ENCODE data around the gene ESF1. TPM values are rescaled to one million over a fixed set of nuclear protein-coding genes. Genes with fewer than 3 reads are reported as not detected.

Gene ESF1
- total and polyA plus RNA-seq, 2 experiments from 2014 or later: 6.8 to 9.3 TPM

DNA sequence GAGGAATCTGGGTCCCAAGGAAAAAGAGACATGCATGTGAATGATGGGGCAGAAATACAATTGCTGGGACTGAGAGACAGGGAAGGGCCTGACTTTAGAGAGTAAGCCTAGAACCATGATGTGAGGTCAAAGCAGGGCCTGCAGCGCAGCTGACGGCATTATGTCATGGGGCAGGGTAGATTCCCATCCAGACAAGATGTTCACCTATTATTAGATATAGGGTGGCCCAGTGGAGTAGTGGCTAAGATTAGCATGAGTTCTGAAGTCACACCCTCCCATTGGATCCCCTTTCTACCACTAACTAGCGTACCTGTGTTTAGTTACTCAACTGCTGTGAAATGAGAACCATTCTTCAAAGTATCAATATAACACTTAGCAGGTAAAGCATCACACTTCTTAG, 39.7 kb upstream of the ESF1 start:
- DNase-seq (ENCODE audit: low spot score): no peak
- H4K20me1 ChIP-seq (ENCODE audit: insufficient read depth, poor library complexity, severe bottlenecking): no peaks in the 10 kb centered on the region
- no peaks in the 10 kb centered on the region for H3K9me3 ChIP-seq (ENCODE audit: low read depth)
- WGBS (ENCODE audit: low lambda C conversion rate, missing lambda C conversion rate): 95% methylated on average over 3 of the region's 3 CpGs
- H3K36me3 ChIP-seq (replicated peaks; ENCODE audit: insufficient read depth, low read depth): no peaks in the 10 kb centered on the region
- H3K79me2 ChIP-seq: no peaks in the 10 kb centered on the region
- H3K27me3 ChIP-seq: no peaks in the 10 kb centered on the region
- H3K4me2 ChIP-seq: no peak overlapping the region
- TF ChIP-seq EZH2 (IDR thresholded peaks at IDR 0.05; ENCODE audit: borderline replicate concordance) (no peak), EZH2phosphoT487 (IDR thresholded peaks at IDR 0.05; ENCODE audit: low read depth, severe bottlenecking, unreplicated experiment) (no peak)
- TF ChIP-seq, protein P1, sequence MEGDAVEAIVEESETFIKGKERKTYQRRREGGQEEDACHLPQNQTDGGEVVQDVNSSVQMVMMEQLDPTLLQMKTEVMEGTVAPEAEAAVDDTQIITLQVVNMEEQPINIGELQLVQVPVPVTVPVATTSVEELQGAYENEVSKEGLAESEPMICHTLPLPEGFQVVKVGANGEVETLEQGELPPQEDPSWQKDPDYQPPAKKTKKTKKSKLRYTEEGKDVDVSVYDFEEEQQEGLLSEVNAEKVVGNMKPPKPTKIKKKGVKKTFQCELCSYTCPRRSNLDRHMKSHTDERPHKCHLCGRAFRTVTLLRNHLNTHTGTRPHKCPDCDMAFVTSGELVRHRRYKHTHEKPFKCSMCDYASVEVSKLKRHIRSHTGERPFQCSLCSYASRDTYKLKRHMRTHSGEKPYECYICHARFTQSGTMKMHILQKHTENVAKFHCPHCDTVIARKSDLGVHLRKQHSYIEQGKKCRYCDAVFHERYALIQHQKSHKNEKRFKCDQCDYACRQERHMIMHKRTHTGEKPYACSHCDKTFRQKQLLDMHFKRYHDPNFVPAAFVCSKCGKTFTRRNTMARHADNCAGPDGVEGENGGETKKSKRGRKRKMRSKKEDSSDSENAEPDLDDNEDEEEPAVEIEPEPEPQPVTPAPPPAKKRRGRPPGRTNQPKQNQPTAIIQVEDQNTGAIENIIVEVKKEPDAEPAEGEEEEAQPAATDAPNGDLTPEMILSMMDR (IDR thresholded peaks at IDR 0.05; ENCODE audit: poor library complexity): no peak
- H2AFZ ChIP-seq: no peak overlapping the region
- H3K4me3 ChIP-seq: no peak overlapping the region
- no peaks in the 10 kb centered on the region for H3K9me2 ChIP-seq (replicated peaks; ENCODE audit: insufficient read depth)
- no peak overlapping the region for H3K27ac ChIP-seq
- H3K4me1 ChIP-seq (ENCODE audit: insufficient read depth): no peaks in the 10 kb centered on the region

DNA sequence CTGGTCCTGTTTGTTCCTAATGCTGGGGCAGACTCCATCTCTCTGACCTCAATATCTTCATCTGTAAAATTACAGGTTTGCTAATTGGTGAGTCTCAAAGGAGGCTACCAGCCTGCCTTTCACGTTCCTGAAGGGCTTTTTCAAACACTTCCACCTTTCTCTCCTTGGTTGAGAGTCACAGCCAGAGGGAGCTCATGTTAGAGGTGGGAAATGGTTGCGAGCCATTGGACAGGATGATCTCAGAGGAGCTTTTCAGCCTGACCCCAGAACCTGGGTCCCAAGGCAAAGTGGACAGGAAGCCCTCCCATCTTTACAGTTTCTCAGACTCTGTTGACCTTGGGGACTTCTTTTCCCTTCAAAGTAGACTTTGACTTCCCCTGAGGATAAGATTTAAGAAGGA, 37.7 kb upstream of the ESF1 start:
- Histone ChIP-seq H3K9me3 (ENCODE audit: low read depth) (no peaks in the 10 kb centered on the region), H3K36me3 (replicated peaks; ENCODE audit: insufficient read depth, low read depth) (no peaks in the 10 kb centered on the region), H3K4me3 (no peak overlapping the region), H3K9me2 (replicated peaks; ENCODE audit: insufficient read depth) (no peaks in the 10 kb centered on the region), H2AFZ (no peak overlapping the region), H3K4me1 (ENCODE audit: insufficient read depth) (no peaks in the 10 kb centered on the region), H4K20me1 (ENCODE audit: insufficient read depth, poor library complexity, severe bottlenecking) (no peaks in the 10 kb centered on the region), H3K79me2 (no peaks in the 10 kb centered on the region), H3K27ac (no peak overlapping the region), H3K27me3 (no peaks in the 10 kb centered on the region), H3K4me2 (no peak overlapping the region)
- 43% methylated on average over 2 of the region's 2 CpGs for WGBS (ENCODE audit: low lambda C conversion rate, missing lambda C conversion rate)
- DNase-seq (ENCODE audit: low spot score): no peak
- TF ChIP-seq EZH2 (IDR thresholded peaks at IDR 0.05; ENCODE audit: borderline replicate concordance) (no peak), EZH2phosphoT487 (IDR thresholded peaks at IDR 0.05; ENCODE audit: low read depth, severe bottlenecking, unreplicated experiment) (no peak)
- TF ChIP-seq, protein P1 (IDR thresholded peaks at IDR 0.05; ENCODE audit: poor library complexity): no peak

DNA sequence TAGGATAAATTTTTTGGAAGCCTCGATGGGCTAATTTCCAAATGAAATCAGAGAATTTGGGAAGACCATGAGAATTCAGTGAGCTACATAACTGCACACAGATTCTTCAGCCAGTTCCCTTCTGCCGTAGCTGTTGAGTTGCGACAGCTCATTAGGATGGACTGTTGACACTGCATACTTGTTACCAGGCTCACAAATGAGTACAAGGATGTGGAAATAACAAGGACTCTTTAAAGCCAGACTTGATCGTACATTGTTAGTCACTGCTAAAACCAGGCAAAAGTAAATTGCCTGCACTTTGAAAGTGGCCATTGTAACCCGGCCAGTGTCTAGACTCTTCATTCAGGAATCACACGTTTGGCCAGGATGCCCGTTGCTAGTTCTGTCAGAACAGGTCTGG, 37.2 kb upstream of the ESF1 start:
- no peak for DNase-seq (ENCODE audit: low spot score)
- Histone ChIP-seq H3K4me1 (ENCODE audit: insufficient read depth) (no peaks in the 10 kb centered on the region), H3K9me2 (replicated peaks; ENCODE audit: insufficient read depth) (no peaks in the 10 kb centered on the region), H3K9me3 (ENCODE audit: low read depth) (no peaks in the 10 kb centered on the region), H3K79me2 (no peaks in the 10 kb centered on the region), H2AFZ (no peak overlapping the region), H3K4me3 (no peak overlapping the region), H3K36me3 (replicated peaks; ENCODE audit: insufficient read depth, low read depth) (no peaks in the 10 kb centered on the region), H3K27me3 (no peaks in the 10 kb centered on the region), H4K20me1 (ENCODE audit: insufficient read depth, poor library complexity, severe bottlenecking) (no peaks in the 10 kb centered on the region), H3K4me2 (no peak overlapping the region), H3K27ac (no peak overlapping the region)
- TF ChIP-seq EZH2 (IDR thresholded peaks at IDR 0.05; ENCODE audit: borderline replicate concordance): no peak
- no peak for TF ChIP-seq EZH2phosphoT487 (IDR thresholded peaks at IDR 0.05; ENCODE audit: low read depth, severe bottlenecking, unreplicated experiment)
- TF ChIP-seq, protein P1 (IDR thresholded peaks at IDR 0.05; ENCODE audit: poor library complexity): no peak
- 80% methylated on average over 7 of the region's 7 CpGs for WGBS (ENCODE audit: low lambda C conversion rate, missing lambda C conversion rate)
